T-helper 1 cell (primary cell): ENCODE data around the gene HCRTR2.
"Not testable (repeated sequence)": the region's sequence is repeated elsewhere in the genome, so short reads cannot be mapped to it uniquely, and the experiment has no call there.

ENCODE experiments used
- DNase-seq, 5 donors: peaks; one replicate each; pipeline ENCODE4 v3.0.0-alpha.2; 2012 to 2020
- total RNA-seq, 4 donors: gene quantifications; one replicate each; lab custom pipeline; 2026; lab: John Stamatoyannopoulos, UW

Gene HCRTR2
- 0 reads per million in 4 donors for total RNA-seq

GRCh38 chr6:55174211-55175026, at the start of gene HCRTR2:
Gene HCRTR2, plus strand, starts transcription at chr6:55174515. Its CDS starts 73 bp downstream, at chr6:55174588.
- DNase-seq = no peak

DNA sequence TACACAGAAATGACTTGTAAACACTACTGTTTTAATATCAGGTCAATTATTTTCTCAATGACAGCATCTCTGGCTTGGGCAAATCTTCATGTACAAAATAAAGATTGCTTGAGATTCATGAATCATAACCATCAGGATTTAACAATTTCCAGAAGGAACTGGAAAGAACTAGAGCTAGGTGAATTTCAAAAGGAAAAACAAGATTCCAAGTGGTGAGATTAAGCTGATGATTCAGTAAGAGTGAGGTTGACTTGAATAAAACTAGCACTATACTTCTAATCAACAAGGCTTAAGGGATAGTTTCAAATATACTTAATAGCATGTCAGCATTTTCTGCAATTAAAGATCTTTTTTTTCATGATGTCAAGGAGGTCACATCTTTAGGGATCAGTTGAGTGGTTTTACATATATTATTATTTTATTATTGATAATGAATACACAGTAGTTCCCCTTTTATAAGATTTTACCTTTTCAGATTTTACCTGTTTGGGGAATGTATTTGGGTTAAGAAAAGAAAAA, 43.5 kb upstream of the HCRTR2 start:
- DNase-seq = no peak

DNA sequence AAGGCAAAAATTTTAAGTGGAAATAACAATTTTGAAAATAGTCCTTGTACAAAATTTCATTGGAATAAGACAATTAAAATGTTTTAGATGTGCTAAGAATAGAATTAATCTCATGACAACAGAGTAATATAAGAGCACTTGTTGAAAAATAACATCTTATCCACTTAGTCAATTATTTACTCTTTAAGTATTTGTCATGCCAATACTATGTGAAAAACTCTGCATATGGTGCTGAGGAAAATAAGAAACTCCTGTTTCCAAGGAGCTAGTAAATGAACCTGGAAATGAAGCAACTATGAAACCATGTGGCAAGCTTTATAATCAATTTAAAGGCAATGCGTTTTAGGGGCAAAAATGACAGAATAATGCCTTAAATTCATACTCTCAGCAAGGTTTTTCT, 42.7 kb upstream of the HCRTR2 start:
- DNase-seq = no peak

DNA sequence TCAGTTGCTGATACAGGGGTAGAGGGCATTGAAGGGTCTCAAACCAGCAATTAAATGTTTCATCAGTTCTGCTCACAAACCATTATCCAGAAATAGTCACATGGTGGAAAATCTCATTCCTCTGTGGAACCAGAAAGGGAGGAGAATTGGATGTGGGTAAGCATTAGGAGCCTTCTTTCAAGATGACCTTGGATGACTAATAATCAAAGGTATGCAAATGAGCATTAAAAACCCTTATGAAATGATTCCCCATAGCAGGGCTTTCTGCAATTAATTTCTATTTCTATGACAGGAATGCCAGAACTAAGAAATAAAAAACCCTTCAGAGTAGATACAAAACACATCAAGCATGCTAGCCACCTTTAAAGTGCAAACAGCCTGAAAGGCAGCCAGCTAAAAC, 37.4 kb upstream of the HCRTR2 start:
- no peak for DNase-seq

GRCh38 chr6:55137929-55138693, 36.2 kb upstream of the HCRTR2 start:
- DNase-seq = no peak

DNA sequence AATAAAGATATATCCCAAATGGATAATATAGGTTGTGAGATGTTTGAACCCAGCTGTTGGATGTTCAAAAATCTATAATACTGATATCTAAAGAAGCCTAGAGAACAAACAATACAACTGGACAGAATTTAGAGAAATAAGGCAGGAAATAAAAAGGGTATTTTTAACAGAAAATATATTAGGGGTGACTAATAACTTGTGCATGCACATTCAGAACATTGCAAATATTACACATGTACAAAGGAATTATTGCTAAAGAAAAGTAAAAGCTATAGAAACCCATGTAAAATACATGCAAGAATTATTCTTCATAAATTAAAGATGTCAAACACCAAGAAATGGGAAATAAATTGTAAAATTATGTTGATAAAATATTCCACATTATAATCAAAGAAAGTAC, 32.7 kb upstream of the HCRTR2 start:
- no peak for DNase-seq

GRCh38 chr6:55142610-55143009, 31.7 kb upstream of the HCRTR2 start:
- DNase-seq = no peak

- no peak for DNase-seq
Observed at GRCh38 chr6:55153284-55153683, 21.0 kb upstream of the HCRTR2 start.

DNA sequence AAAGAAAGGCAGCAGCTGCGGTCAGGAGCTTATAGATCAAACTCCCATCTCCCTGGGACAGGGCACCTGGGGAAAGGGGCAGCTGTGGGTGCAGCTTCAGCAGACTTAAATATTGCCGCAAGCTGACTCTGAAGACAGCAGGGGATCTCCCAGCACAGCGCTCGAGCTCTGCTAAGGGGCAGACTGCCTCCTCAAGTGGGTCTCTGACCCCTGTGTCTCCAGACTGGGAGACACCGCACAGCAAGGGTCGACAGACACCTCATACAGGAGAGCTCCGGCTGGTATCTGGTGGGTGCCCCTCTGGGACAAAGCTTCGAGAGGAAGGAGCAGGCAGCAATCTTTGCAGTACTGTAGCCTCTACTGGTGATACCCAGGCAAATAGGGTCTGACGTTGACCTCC, 15.5 kb upstream of the HCRTR2 start:
- DNase-seq = not testable (repeated sequence)

DNA sequence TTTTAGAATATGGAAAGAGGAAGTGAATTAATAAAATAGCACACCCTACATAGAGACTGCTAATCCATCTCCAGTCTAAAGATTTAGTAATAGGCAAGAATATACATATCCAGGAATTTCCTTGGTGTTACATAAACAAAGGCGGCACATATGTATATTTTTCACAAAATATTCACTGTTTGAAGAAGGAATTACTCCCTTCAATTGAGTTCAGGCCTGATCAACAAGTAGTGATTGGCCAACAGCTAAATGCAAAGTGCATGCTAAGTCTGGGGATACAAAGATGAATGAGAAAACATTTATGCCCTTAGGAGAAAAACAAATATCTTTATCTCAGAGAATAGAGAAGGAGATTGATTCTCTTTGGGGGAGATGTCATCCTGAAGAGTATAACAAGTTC, 6.5 kb upstream of the HCRTR2 start:
- DNase-seq = no peak

DNA sequence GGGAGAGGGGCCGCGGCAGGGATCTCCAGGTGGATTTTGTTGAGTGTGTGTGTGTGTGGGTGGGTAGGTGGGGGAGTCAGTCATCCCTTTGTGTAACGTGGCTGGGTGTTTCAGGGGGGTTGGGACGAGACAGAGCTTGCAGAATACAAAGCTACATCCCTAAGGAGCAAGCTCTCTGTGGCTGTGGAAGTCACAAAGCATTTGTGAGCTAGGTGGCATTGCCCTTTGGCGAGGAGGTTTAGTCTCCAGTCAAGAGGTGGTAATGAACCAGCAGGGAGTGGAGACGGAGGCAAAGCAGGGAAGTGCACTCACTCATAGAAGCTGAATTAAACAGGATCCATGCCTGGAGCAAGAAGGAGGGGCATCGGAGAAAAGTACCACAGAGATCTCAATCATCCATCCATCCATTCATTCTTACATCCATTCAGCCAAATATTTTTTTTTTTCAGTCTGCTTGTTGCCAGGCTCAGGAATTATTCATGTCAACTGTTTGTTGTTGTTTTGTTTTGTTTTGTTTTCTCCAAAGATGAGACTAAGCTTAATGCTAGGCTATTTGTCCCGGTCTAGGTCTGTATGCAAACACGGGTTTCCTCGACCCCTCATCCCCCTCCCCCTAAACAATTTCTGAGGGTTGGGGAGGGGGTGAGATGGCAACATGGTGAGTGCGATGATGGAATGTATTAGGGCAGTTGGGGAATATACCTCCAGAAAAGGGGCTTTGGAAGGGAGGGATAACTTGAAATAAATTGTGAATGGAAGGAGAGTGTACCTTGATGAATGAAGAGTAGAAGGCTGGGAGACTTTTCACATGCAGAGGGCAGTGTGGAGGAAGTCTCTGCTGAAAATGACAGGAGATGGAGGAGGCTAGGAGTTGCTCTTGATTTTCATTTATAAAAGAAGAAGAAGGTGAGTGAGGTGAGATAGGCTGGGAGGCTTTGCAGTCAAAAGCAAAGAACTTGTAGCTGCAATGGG, 1.0 kb downstream of the HCRTR2 start:
- no peak for DNase-seq

DNA sequence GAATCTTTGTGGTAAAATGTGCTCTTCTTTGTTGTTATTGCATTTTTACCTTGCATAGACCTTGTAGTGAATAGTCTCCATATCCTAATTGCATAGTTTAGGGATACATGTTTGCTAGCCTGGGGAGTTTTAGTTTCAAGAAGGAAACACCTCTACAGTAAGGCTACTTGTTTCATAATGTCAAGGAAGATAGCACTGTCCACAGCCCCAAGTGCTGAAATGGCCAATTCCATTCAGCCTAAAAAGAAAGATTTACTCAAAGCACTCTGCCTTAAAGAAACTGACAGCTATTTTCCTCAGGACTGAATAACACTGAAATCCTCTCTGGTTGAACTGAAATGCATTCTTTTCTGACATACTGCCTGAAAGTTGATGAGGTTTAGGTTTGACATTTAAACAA, 2.6 kb downstream of the HCRTR2 start:
- no peak for DNase-seq

- no peak for DNase-seq
Observed at GRCh38 chr6:55180258-55180657, 5.9 kb downstream of the HCRTR2 start.

DNA sequence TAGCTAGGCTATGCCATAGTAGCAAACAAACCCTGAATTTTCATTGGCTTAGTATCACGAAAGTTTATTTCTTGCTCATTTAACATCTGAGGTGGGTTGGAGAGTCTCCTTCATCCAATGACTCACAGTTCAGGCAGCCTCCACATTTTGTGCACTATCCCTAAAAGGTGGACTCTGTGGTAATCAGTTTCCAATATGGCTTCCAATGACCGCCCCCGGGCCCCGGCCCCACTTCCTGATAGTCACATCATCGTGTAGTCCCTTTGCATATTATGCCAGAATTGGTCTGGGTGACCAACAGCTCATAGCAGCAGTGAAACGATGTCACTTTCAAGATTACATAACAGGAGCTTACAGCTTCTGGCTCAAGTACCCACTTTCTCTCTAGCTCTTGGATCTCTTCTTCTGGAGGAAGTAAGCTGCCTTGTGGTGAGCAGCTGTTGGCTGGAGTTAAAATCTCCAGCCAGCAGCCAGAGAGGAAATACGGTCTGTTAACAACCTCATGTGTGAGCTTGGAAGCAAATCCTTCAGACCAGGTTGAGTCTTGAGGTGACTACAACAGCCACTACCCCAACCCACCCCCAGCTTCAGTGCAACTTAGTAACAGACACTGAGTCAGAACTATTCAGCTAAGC, 7.8 kb downstream of the HCRTR2 start:
- no peak for DNase-seq

- no peak for DNase-seq
Observed at GRCh38 chr6:55184782-55185530, 10.6 kb downstream of the HCRTR2 start.

DNA sequence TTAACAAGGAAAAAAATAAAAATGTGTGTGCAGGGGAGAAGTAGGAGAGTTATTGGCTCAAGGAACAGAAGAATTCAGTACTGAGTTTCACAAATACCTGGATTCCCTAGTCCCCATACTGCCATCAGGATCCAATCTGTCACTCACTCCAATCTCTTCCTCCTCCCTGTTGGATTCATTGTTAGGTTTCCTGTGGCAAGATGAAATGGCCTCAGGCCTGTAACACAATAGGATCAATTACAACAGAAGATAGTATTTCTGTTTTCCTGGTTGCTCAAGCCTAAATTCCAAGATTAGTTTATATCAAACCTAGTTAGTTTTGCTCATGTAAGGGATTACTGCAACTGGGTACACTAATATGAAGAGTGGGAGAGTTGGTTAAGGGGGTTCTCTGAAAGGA, 24.4 kb downstream of the HCRTR2 start:
- DNase-seq = no peak

- DNase-seq = no peak
Observed at GRCh38 chr6:55199239-55199638, 24.9 kb downstream of the HCRTR2 start.

- DNase-seq = no peak
Observed at GRCh38 chr6:55208478-55209458, 34.5 kb downstream of the HCRTR2 start.

DNA sequence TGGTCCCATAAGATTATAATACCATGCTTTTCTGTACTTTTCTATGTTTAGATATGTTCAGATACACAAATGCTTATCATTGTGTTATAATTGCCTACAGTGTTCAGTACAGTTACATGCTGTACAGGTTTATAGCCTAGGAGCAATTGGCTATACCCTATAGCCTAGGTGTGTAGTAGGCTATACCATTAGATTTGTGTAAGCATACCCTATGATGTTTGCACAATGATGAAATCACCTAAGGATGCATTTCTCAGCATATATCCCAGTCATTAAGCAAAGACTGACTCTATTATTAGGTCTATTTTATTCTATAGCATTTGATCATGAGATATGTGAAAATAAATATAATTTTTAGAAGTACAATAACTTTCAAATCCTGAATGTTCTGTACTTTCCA, 36.6 kb downstream of the HCRTR2 start:
- DNase-seq = no peak

- no peak for DNase-seq
Observed at GRCh38 chr6:55212156-55212555, 37.8 kb downstream of the HCRTR2 start.
